ENCODE results near the gene SCRT2.

DNA sequence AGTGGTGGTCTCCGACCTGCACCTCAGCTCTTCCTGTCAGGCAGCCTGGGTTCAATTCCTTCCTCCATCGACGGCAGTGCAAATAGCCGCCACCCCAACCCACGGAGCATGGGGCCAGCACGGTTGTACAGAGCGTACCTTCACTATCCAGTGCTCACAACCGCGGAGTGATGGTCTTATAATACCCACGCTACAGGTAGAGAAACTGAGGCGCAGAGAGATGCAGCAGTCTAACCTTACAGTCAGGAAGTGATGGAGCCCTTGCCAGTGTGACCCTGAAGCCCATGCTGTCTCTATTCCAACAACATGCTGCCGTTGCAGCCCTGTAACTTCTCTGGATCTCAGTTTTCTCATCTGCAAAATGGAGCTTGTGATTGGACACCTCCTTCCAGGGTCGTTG lies 11.0 kb downstream of the SCRT2 start:
- TF ChIP-seq, protein P1, sequence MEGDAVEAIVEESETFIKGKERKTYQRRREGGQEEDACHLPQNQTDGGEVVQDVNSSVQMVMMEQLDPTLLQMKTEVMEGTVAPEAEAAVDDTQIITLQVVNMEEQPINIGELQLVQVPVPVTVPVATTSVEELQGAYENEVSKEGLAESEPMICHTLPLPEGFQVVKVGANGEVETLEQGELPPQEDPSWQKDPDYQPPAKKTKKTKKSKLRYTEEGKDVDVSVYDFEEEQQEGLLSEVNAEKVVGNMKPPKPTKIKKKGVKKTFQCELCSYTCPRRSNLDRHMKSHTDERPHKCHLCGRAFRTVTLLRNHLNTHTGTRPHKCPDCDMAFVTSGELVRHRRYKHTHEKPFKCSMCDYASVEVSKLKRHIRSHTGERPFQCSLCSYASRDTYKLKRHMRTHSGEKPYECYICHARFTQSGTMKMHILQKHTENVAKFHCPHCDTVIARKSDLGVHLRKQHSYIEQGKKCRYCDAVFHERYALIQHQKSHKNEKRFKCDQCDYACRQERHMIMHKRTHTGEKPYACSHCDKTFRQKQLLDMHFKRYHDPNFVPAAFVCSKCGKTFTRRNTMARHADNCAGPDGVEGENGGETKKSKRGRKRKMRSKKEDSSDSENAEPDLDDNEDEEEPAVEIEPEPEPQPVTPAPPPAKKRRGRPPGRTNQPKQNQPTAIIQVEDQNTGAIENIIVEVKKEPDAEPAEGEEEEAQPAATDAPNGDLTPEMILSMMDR (IDR thresholded peaks at IDR 0.05; ENCODE audit: insufficient read depth, low read depth, low read length), result no peak
- TF ChIP-seq EZH2 (IDR thresholded peaks at IDR 0.05; ENCODE audit: insufficient read depth, low read length), result no peak

Measured in astrocyte (in vitro differentiated cells and primary cell).